HL-60 (cell line): Measurements from ENCODE around the gene MEF2B.
"Not testable (repeated sequence)": the region's sequence is repeated elsewhere in the genome, so short reads cannot be mapped to it uniquely, and the experiment has no call there.

ENCODE experiments used
- DNase-seq, 2 experiments: peaks; one replicate each; pipeline ENCODE4 v3.0.0-alpha.2; 2010 to 2020; ENCODE audit warnings: low read depth in 1 of 2, low spot score in 1 of 2
- H3K27ac ChIP-seq: fragments of 250-450 bp; sonication (Bioruptor Pico); replicated peaks from 2 replicates; pipeline ENCODE4 v1.5.1; 2020; ENCODE audit warnings: mild to moderate bottlenecking, moderate library complexity
- H3K27me3 ChIP-seq: fragments of 250-450 bp; sonication (Bioruptor Pico); 2 replicates; pipeline ENCODE4 v1.5.1; 2021; ENCODE audit warnings: mild to moderate bottlenecking, moderate library complexity; ENCODE audit not compliant: insufficient read depth, poor library complexity, severe bottlenecking
- H3K4me3 ChIP-seq: replicated peaks from 2 replicates; pipeline ENCODE4 v1.5.1; 2011; ENCODE audit warnings: mild to moderate bottlenecking, control low read depth, low read length; ENCODE audit not compliant: insufficient read depth
- GABPA ChIP-seq: IDR thresholded peaks from 2 replicates; pipeline ENCODE4 v1.6.1; 2012; ENCODE audit warnings: low read depth
- POLR2AphosphoS5 ChIP-seq: IDR thresholded peaks from 2 replicates; pipeline ENCODE4 v1.6.1; 2012; ENCODE audit warnings: low read depth
- SPI1 ChIP-seq: IDR thresholded peaks from 2 replicates; pipeline ENCODE4 v1.6.1; 2012; ENCODE audit warnings: low read depth, mild to moderate bottlenecking, borderline replicate concordance
- TF ChIP-seq, protein P1 (sequence below): IDR thresholded peaks from one replicate; pipeline ENCODE4 v1.5.1; 2011; ENCODE audit warnings: low read length, control low read depth, inconsistent platforms; ENCODE audit not compliant: insufficient read depth
- TF ChIP-seq, protein P2 (sequence below): IDR thresholded peaks from 2 replicates; pipeline ENCODE4 v1.6.1; 2012; ENCODE audit warnings: low read depth; ENCODE audit not compliant: insufficient replicate concordance

Gene MEF2B

DNA sequence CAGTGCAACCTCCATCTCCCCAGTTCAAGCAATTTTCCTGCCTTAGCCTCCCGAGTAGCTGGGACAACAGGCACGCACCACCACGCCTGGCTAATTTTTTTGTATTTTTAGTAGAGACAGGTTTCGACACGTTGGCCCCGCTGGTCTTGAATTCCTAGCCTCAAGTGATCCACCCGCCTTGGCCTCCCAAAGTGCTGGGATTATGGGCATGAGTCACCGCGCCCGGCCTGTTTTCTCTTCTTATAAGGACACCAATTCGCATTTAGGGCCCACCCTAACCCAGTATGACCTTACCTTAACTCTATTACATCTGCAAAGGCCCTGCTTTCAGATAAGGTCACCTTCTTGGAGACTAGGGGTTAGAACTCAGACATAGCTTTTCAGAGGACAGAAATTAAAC lies 66.9 kb downstream of the MEF2B start:
- TF ChIP-seq GABPA (no peak), SPI1 (no peak), POLR2AphosphoS5 (no peak)
- TF ChIP-seq, protein P1, sequence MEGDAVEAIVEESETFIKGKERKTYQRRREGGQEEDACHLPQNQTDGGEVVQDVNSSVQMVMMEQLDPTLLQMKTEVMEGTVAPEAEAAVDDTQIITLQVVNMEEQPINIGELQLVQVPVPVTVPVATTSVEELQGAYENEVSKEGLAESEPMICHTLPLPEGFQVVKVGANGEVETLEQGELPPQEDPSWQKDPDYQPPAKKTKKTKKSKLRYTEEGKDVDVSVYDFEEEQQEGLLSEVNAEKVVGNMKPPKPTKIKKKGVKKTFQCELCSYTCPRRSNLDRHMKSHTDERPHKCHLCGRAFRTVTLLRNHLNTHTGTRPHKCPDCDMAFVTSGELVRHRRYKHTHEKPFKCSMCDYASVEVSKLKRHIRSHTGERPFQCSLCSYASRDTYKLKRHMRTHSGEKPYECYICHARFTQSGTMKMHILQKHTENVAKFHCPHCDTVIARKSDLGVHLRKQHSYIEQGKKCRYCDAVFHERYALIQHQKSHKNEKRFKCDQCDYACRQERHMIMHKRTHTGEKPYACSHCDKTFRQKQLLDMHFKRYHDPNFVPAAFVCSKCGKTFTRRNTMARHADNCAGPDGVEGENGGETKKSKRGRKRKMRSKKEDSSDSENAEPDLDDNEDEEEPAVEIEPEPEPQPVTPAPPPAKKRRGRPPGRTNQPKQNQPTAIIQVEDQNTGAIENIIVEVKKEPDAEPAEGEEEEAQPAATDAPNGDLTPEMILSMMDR = no peak
- TF ChIP-seq, protein P2, sequence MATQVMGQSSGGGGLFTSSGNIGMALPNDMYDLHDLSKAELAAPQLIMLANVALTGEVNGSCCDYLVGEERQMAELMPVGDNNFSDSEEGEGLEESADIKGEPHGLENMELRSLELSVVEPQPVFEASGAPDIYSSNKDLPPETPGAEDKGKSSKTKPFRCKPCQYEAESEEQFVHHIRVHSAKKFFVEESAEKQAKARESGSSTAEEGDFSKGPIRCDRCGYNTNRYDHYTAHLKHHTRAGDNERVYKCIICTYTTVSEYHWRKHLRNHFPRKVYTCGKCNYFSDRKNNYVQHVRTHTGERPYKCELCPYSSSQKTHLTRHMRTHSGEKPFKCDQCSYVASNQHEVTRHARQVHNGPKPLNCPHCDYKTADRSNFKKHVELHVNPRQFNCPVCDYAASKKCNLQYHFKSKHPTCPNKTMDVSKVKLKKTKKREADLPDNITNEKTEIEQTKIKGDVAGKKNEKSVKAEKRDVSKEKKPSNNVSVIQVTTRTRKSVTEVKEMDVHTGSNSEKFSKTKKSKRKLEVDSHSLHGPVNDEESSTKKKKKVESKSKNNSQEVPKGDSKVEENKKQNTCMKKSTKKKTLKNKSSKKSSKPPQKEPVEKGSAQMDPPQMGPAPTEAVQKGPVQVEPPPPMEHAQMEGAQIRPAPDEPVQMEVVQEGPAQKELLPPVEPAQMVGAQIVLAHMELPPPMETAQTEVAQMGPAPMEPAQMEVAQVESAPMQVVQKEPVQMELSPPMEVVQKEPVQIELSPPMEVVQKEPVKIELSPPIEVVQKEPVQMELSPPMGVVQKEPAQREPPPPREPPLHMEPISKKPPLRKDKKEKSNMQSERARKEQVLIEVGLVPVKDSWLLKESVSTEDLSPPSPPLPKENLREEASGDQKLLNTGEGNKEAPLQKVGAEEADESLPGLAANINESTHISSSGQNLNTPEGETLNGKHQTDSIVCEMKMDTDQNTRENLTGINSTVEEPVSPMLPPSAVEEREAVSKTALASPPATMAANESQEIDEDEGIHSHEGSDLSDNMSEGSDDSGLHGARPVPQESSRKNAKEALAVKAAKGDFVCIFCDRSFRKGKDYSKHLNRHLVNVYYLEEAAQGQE = no peak
- Histone ChIP-seq H3K4me3 (no peak overlapping the region), H3K27ac (no peak overlapping the region)

DNA sequence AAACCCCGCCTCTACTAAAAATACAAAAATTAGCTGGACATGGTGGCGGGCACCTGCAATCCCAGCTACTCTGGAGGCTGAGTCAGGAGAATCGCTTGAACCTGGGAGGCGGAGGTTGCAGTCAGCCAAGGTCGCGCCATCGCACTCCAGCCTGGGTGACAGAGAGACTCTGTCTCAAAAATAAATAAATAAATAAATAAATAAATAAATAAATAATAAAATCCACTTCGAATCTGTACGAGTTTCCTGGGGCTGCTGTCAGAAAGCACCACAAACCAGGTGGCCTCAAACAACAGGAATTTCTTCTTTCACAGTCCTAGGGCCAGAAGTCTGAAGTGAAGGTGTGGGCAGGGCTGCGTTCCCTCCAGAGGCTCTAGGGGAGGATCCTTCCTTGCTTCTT lies 67.5 kb downstream of the MEF2B start:
- H3K27ac ChIP-seq, H3K27me3 ChIP-seq, DNase-seq, H3K4me3 ChIP-seq: not testable (repeated sequence)

More for the DNA sequence above, 66.9 kb downstream of the MEF2B start:
- DNase-seq = no peak
- no peaks in the 10 kb centered on the region for H3K27me3 ChIP-seq

DNA sequence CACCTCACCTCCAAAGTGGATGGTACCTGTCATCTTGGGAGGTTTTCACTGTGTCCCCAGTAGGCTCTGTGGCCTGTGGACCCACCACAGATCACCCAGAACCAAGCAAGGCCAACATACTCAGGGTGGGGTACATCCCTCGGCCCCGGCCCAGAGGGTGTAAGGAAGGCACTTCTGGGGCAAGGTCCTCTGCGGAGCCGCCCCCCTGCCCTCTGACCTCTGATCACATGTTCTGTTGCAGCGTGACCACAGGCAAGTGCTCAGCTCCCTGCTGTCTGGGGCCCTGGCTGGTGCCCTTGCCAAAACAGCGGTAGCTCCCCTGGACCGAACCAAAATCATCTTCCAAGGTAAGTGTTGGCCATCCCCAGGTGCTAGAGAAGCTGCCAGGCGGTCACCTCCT lies 68.5 kb downstream of the MEF2B start:
- H3K4me3 ChIP-seq = no peak overlapping the region
- TF ChIP-seq GABPA (no peak), SPI1 (no peak), POLR2AphosphoS5 (no peak)
- TF ChIP-seq, protein P2 = no peak
- TF ChIP-seq, protein P1 = no peak
- no peak overlapping the region for H3K27ac ChIP-seq
- DNase-seq = no peak
- H3K27me3 ChIP-seq = no peaks in the 10 kb centered on the region

DNA sequence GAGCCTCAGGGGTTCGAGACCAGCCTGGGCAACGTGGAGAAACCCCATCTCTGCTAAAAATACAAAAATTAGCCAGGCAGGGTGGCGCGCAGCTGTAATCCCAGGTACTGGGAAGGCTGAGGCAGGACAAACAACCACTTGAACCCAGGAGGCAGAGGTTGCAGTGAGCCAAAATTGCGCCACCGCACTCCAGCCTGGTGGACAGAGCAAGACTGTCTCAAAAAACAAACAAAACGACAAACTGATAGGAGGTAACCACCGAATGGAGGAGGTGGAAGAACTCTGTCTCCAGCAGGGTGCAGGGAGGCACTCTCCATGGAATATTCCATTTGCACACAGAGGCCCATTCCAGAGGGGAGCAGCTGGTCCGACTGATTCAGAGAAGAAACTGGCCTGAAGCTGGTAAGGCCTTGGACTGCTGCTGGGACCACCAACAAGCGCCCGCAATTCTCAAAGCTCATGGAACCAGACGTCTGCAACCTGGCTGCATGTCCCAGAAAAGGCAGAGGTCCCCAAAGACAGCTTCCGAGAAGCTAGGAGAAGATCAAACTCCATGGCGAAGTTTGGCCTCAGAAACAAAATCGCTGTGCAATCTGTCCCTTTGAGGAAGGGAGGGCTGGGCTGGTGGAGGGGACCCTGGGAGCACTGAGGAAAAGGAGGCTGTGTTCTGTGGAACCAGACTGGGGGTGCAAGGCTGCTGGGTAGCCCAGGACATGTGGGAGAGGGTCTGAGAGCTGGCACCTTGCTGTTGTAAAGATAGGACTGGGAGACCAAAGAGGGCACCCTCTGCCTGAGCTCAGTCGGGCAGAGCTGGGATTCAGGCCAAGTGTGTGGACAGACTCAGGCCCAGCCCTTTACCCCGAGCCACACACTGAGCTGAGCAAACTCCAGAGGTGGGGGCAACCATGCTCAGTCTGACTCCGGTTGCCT lies 71.1 kb downstream of the MEF2B start:
- no peak for DNase-seq
- Histone ChIP-seq H3K27ac (no peak overlapping the region), H3K4me3 (no peak overlapping the region), H3K27me3 (no peaks in the 10 kb centered on the region)
- TF ChIP-seq POLR2AphosphoS5 (no peak), SPI1 (no peak), GABPA (no peak)
- TF ChIP-seq, protein P1 = no peak
- TF ChIP-seq, protein P2 = no peak
